ENCODE results near the gene IFI27.

DNA sequence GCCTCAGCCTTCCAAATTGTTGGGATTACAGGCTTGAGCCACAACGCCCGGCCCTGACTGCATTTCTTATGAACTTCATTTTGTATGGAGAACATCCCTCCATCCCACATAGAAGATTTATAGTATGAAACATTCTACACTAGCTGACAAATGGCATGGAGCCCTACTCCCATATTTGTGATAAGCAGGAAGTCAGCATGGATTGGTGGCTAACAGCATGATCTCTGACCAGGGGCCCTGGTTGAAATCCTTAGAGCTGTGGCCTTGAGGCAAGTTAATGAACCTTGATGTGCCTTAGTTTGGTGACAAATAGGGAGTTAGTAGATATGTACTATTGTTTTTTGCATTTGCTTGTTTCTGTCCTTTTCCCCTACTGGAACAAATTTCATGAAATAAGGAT is 17.1 kb upstream of the IFI27 start:
- TF ChIP-seq SRF (IDR thresholded peaks at IDR 0.05; ENCODE audit: low read depth, low read length) (no peak), EP300 (IDR thresholded peaks at IDR 0.05; ENCODE audit: borderline replicate concordance in 1 of 2, low read depth in 2 of 2, low read length in 2 of 2) (no peak), RNF2 (IDR thresholded peaks at IDR 0.05; ENCODE audit: borderline replicate concordance, low read depth, low read length, missing control alignments, poor library complexity, severe bottlenecking) (no peak), SP1 (IDR thresholded peaks at IDR 0.05; ENCODE audit: low read depth, low read length) (no peak), CREB1 (IDR thresholded peaks at IDR 0.05) (no peak), TAF1 (IDR thresholded peaks at IDR 0.05; ENCODE audit: low read depth, low read length) (no peak), POLR2A (IDR thresholded peaks at IDR 0.05; ENCODE audit: control extremely low read depth in 1 of 2, low read depth in 2 of 2, low read length in 2 of 2) (no peak), MAFK (IDR thresholded peaks at IDR 0.05; ENCODE audit: low read depth, low read length) (no peak), SIN3A (conservative IDR thresholded peaks at IDR 0.05 in 1 of 2, IDR thresholded peaks at IDR 0.05 in 1 of 2; ENCODE audit: low read depth in 1 of 2, low read length in 2 of 2) (no peak), ZNF274 (IDR thresholded peaks at IDR 0.05; ENCODE audit: borderline replicate concordance, extremely low read depth, low read length) (no peak), RAD21 (IDR thresholded peaks at IDR 0.05 in 1 of 2, conservative IDR thresholded peaks at IDR 0.05 in 1 of 2; ENCODE audit: low read depth in 2 of 2, low read length in 2 of 2) (no peak)
- TF ChIP-seq, protein P1, sequence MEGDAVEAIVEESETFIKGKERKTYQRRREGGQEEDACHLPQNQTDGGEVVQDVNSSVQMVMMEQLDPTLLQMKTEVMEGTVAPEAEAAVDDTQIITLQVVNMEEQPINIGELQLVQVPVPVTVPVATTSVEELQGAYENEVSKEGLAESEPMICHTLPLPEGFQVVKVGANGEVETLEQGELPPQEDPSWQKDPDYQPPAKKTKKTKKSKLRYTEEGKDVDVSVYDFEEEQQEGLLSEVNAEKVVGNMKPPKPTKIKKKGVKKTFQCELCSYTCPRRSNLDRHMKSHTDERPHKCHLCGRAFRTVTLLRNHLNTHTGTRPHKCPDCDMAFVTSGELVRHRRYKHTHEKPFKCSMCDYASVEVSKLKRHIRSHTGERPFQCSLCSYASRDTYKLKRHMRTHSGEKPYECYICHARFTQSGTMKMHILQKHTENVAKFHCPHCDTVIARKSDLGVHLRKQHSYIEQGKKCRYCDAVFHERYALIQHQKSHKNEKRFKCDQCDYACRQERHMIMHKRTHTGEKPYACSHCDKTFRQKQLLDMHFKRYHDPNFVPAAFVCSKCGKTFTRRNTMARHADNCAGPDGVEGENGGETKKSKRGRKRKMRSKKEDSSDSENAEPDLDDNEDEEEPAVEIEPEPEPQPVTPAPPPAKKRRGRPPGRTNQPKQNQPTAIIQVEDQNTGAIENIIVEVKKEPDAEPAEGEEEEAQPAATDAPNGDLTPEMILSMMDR (IDR thresholded peaks at IDR 0.05; ENCODE audit: control extremely low read depth in 1 of 3, insufficient read depth in 1 of 3, low read depth in 1 of 3, low read length in 3 of 3), result no peak
